Measurements from ENCODE around the gene EMSY. TPM values are rescaled to one million over a fixed set of nuclear protein-coding genes. Genes with fewer than 3 reads are reported as not detected.

The EMSY gene
- total and polyA plus RNA-seq, 5 experiments from 2014 or later = 16.7 to 49.3 (median 22.7) TPM

GRCh38 chr11:76424891-76425290 lies 19.9 kb upstream of the EMSY start:
- no peak for ATAC-seq
- no peaks in the 10 kb centered on the region for H3K4me1 Mint-ChIP-seq
- H3K9me3 Mint-ChIP-seq = no peaks in the 10 kb centered on the region
- H3K27me3 Mint-ChIP-seq = peaks cover 2 to 14% (median 7%) of the 10 kb centered on the region in 5 donors
- H3K4me3 Mint-ChIP-seq = no peak overlapping the region
- POLR2A ChIA-PET = no interaction called here
- no peak for DNase-seq
- H3K36me3 Mint-ChIP-seq = no peaks in the 10 kb centered on the region
- no peak overlapping the region for H3K27ac Mint-ChIP-seq

GRCh38 chr11:76426660-76427059 lies 18.2 kb upstream of the EMSY start:
- H3K9me3 Mint-ChIP-seq = no peaks in the 10 kb centered on the region
- no peak overlapping the region for H3K27ac Mint-ChIP-seq
- POLR2A ChIA-PET = no interaction called here
- H3K4me3 Mint-ChIP-seq = no peak overlapping the region
- no peak for DNase-seq
- H3K4me1 Mint-ChIP-seq = no peaks in the 10 kb centered on the region
- no peak for ATAC-seq
- peaks cover 2 to 14% (median 7%) of the 10 kb centered on the region in 5 donors for H3K27me3 Mint-ChIP-seq
- H3K36me3 Mint-ChIP-seq = no peaks in the 10 kb centered on the region

GRCh38 chr11:76436020-76436419 lies 8.8 kb upstream of the EMSY start:
- no peak overlapping the region for H3K4me3 Mint-ChIP-seq
- H3K36me3 Mint-ChIP-seq = peaks cover 0 to 4% (median 4%) of the 10 kb centered on the region in 3 donors
- ATAC-seq (no peak), DNase-seq (no peak)
- H3K27me3 Mint-ChIP-seq = no peaks in the 10 kb centered on the region
- H3K4me1 Mint-ChIP-seq = peaks cover 0 to under 1% (median 0%) of the 10 kb centered on the region in 4 donors
- no peaks in the 10 kb centered on the region for H3K9me3 Mint-ChIP-seq
- POLR2A ChIA-PET = no interaction called here
- H3K27ac Mint-ChIP-seq = no peak overlapping the region

GRCh38 chr11:76443268-76443980 lies 1.4 kb upstream of the EMSY start:
- H3K4me3 Mint-ChIP-seq = peak overlapping the region; percentile 93 to 99 (median 97)
- peak overlapping the region; percentile 96 to 98 (median 97) for H3K27ac Mint-ChIP-seq
- H3K4me1 Mint-ChIP-seq = peaks cover 25 to 42% (median 39%) of the 10 kb centered on the region in 4 donors
- H3K36me3 Mint-ChIP-seq = peaks cover 0 to 11% (median 0%) of the 10 kb centered on the region in 3 donors
- DNase-seq (no peak), ATAC-seq (no peak)
- no peaks in the 10 kb centered on the region for H3K9me3 Mint-ChIP-seq
- H3K27me3 Mint-ChIP-seq = no peaks in the 10 kb centered on the region
- POLR2A ChIA-PET = interaction anchor here (0.7 to 1.3 kb wide), 3 partner anchors 93 to 222 kb away, joined by 3 to 10 read pairs (median 3); no protein-coding TSS in a partner anchor

- no peaks in the 10 kb centered on the region for H3K27me3 Mint-ChIP-seq
- H3K36me3 Mint-ChIP-seq = peaks cover 0 to 15% (median under 1%) of the 10 kb centered on the region in 3 donors
- DNase-seq (no peak), ATAC-seq (no peak)
- H3K4me3 Mint-ChIP-seq = peak overlapping the region; percentile 93 to 99 (median 97)
- H3K4me1 Mint-ChIP-seq = peaks cover 27 to 47% (median 41%) of the 10 kb centered on the region in 4 donors
- no peaks in the 10 kb centered on the region for H3K9me3 Mint-ChIP-seq
- POLR2A ChIA-PET = interaction anchor here (1.3 kb wide), 1 partner anchor 112 kb away, joined by 3 read pairs; no protein-coding TSS in a partner anchor
- H3K27ac Mint-ChIP-seq = peak overlapping the region; percentile 96 to 98 (median 97)
Observed at GRCh38 chr11:76444065-76444383, 794 bp upstream of the EMSY start.

- H3K4me3 Mint-ChIP-seq = peak overlapping the region; percentile 93 to 99 (median 97)
- H3K27ac Mint-ChIP-seq = peak overlapping the region; percentile 96 to 98 (median 97)
- POLR2A ChIA-PET = interaction anchor here (0.8 to 1.2 kb wide), 2 partner anchors 65 to 1374 kb away, joined by 3 read pairs; no protein-coding TSS in a partner anchor
- H3K9me3 Mint-ChIP-seq = no peaks in the 10 kb centered on the region
- no peaks in the 10 kb centered on the region for H3K27me3 Mint-ChIP-seq
- DNase-seq (peak; percentile 7 to 66 (median 22)), ATAC-seq (peak; percentile 4 to 9)
- peaks cover 0 to 29% (median 8%) of the 10 kb centered on the region in 3 donors for H3K36me3 Mint-ChIP-seq
- peaks cover 28 to 55% (median 48%) of the 10 kb centered on the region in 4 donors for H3K4me1 Mint-ChIP-seq
Observed at GRCh38 chr11:76445121-76446084, 585 bp downstream of the EMSY start.

GRCh38 chr11:76448506-76448905 lies 3.7 kb downstream of the EMSY start:
- POLR2A ChIA-PET = no interaction called here
- H3K36me3 Mint-ChIP-seq = peaks cover 5 to 50% (median 19%) of the 10 kb centered on the region in 3 donors

GRCh38 chr11:76453248-76453647 lies 8.4 kb downstream of the EMSY start:
- Mint-ChIP-seq H3K27me3 (no peaks in the 10 kb centered on the region), H3K4me1 (peaks cover 7 to 24% (median 16%) of the 10 kb centered on the region in 4 donors), H3K4me3 (no peak overlapping the region), H3K36me3 (peaks cover 5 to 79% (median 19%) of the 10 kb centered on the region in 3 donors), H3K27ac (no peak overlapping the region), H3K9me3 (no peaks in the 10 kb centered on the region)
- ATAC-seq (no peak), DNase-seq (no peak)
- POLR2A ChIA-PET = no interaction called here

More at GRCh38 chr11:76448506-76448905, 3.7 kb downstream of the EMSY start:
- Mint-ChIP-seq H3K27ac (no peak overlapping the region), H3K4me3 (no peak overlapping the region), H3K4me1 (peaks cover 25 to 51% (median 39%) of the 10 kb centered on the region in 4 donors), H3K27me3 (no peaks in the 10 kb centered on the region), H3K9me3 (no peaks in the 10 kb centered on the region)
- DNase-seq = no peak
- ATAC-seq = no peak

GRCh38 chr11:76455331-76455730 lies 10.5 kb downstream of the EMSY start:
- Mint-ChIP-seq H3K9me3 (no peaks in the 10 kb centered on the region), H3K4me3 (no peak overlapping the region), H3K4me1 (peaks cover 0 to 16% (median 10%) of the 10 kb centered on the region in 4 donors), H3K36me3 (peaks cover 5 to 82% (median 11%) of the 10 kb centered on the region in 3 donors), H3K27ac (peak overlapping the region in 2 of 10 donors; percentile 43 to 46), H3K27me3 (no peaks in the 10 kb centered on the region)
- ATAC-seq (no peak), DNase-seq (no peak)
- POLR2A ChIA-PET = no interaction called here

GRCh38 chr11:76455931-76456330 lies 11.1 kb downstream of the EMSY start:
- Mint-ChIP-seq H3K27ac (no peak overlapping the region), H3K36me3 (peaks cover 5 to 82% (median 9%) of the 10 kb centered on the region in 3 donors), H3K27me3 (no peaks in the 10 kb centered on the region), H3K9me3 (no peaks in the 10 kb centered on the region), H3K4me3 (no peak overlapping the region), H3K4me1 (peaks cover 1 to 14% (median 9%) of the 10 kb centered on the region in 4 donors)
- POLR2A ChIA-PET = no interaction called here
- DNase-seq = no peak
- no peak for ATAC-seq

- H3K27ac Mint-ChIP-seq = no peak overlapping the region
- H3K36me3 Mint-ChIP-seq = peaks cover 5 to 82% (median 11%) of the 10 kb centered on the region in 3 donors
- ATAC-seq (no peak), DNase-seq (no peak)
- H3K9me3 Mint-ChIP-seq = no peaks in the 10 kb centered on the region
- POLR2A ChIA-PET = no interaction called here
- H3K27me3 Mint-ChIP-seq = no peaks in the 10 kb centered on the region
- H3K4me1 Mint-ChIP-seq = peaks cover 4 to 11% (median 6%) of the 10 kb centered on the region in 4 donors
- H3K4me3 Mint-ChIP-seq = no peak overlapping the region
Observed at GRCh38 chr11:76456571-76456970, 11.8 kb downstream of the EMSY start.

GRCh38 chr11:76459299-76459698 lies 14.5 kb downstream of the EMSY start:
- no peaks in the 10 kb centered on the region for H3K27me3 Mint-ChIP-seq
- no peak overlapping the region for H3K27ac Mint-ChIP-seq
- no peak overlapping the region for H3K4me3 Mint-ChIP-seq
- peaks cover 0 to 80% (median 8%) of the 10 kb centered on the region in 3 donors for H3K36me3 Mint-ChIP-seq
- H3K4me1 Mint-ChIP-seq = peaks cover 8 to 10% (median 9%) of the 10 kb centered on the region in 4 donors
- POLR2A ChIA-PET = no interaction called here
- DNase-seq (no peak), ATAC-seq (no peak)
- H3K9me3 Mint-ChIP-seq = no peaks in the 10 kb centered on the region
